Fibroblast of lung (primary cell): ENCODE results near the gene ETS2. TPM values are rescaled to one million over a fixed set of nuclear protein-coding genes. Genes with fewer than 3 reads are reported as not detected.

Source experiments
- DNase-seq, 2 donors: peaks; one replicate each; pipeline versions ENCODE4 v3.0.0 to v3.0.0-alpha.2; 2010; ENCODE audit warnings: low read depth in 2 of 2
- H2AFZ ChIP-seq: 2 replicates; pipeline ENCODE4 v1.5.1; 2012; ENCODE audit warnings: low read length, control low read depth, inconsistent platforms
- H3K27ac ChIP-seq: 2 replicates; pipeline ENCODE4 v1.5.1; 2011; ENCODE audit warnings: low read length, control low read depth; ENCODE audit not compliant: insufficient read depth
- H3K27me3 ChIP-seq: 2 replicates; pipeline ENCODE4 v1.5.1; 2011; ENCODE audit warnings: mild to moderate bottlenecking, low read length; ENCODE audit not compliant: control insufficient read depth, insufficient read depth
- H3K36me3 ChIP-seq: 2 replicates; pipeline ENCODE4 v1.5.1; 2011; ENCODE audit warnings: low read length; ENCODE audit not compliant: control insufficient read depth, insufficient read depth
- H3K4me1 ChIP-seq: 2 replicates; pipeline ENCODE4 v1.5.1; 2011; ENCODE audit warnings: low read length; ENCODE audit not compliant: control insufficient read depth, insufficient read depth; ENCODE audit errors: extremely low read depth
- H3K4me2 ChIP-seq: 2 replicates; pipeline ENCODE4 v1.5.1; 2011; ENCODE audit warnings: low read length, control low read depth; ENCODE audit not compliant: insufficient read depth; ENCODE audit errors: extremely low read depth
- H3K4me3 ChIP-seq, 4 experiments: fragments of 200-600 bp in 1 of 4; sonication (generic) in 1 of 4; replicated peaks in 1 of 4; 2 replicates each; pipeline ENCODE4 v1.5.1; 2011 to 2016; ENCODE audit warnings: low read length in 4 of 4, low read depth in 3 of 4, mild to moderate bottlenecking in 3 of 4, control low read depth in 2 of 4, inconsistent platforms in 1 of 4, mixed read lengths in 1 of 4; ENCODE audit not compliant: insufficient read depth in 1 of 4; ENCODE audit errors: control extremely low read depth in 1 of 4
- H3K79me2 ChIP-seq: 2 replicates; pipeline ENCODE4 v1.5.1; 2012; ENCODE audit warnings: mild to moderate bottlenecking, low read length, inconsistent platforms; ENCODE audit not compliant: control insufficient read depth, insufficient read depth
- H3K9ac ChIP-seq: 2 replicates; pipeline ENCODE4 v1.5.1; 2011; ENCODE audit warnings: mild to moderate bottlenecking, low read length, control low read depth; ENCODE audit not compliant: insufficient read depth
- H3K9me3 ChIP-seq: 2 replicates; pipeline ENCODE4 v1.5.1; 2012; ENCODE audit warnings: low read depth, low read length; ENCODE audit not compliant: control insufficient read depth, insufficient read depth
- H4K20me1 ChIP-seq: 2 replicates; pipeline ENCODE4 v1.5.1; 2011; ENCODE audit warnings: low read length; ENCODE audit not compliant: control insufficient read depth, insufficient read depth; ENCODE audit errors: extremely low read depth
- CTCF ChIP-seq, 2 donors: IDR thresholded peaks in 1 of 2; conservative IDR thresholded peaks in 1 of 2; 1 replicate in 1 of 2; 2 replicates in 1 of 2; pipeline ENCODE4 v1.5.1; 2011 to 2012; ENCODE audit warnings: low read length in 2 of 2, control low read depth in 1 of 2, inconsistent platforms in 1 of 2, low read depth in 1 of 2, mild to moderate bottlenecking in 1 of 2
- EZH2 ChIP-seq: IDR thresholded peaks from 2 replicates; pipeline ENCODE4 v1.5.1; 2012; ENCODE audit warnings: low read length, control low read depth, mild to moderate bottlenecking; ENCODE audit errors: missing control alignments
- polyA plus RNA-seq, 2 donors: library from polyadenylated mRNA; depleted of rRNA in 1 of 2; stranded (reverse) in 1 of 2; unstranded in 1 of 2; fragments of >200 nt; gene quantifications; 2 replicates each; pipeline ENCODE4 v1.2.1, GENCODE V29; 2011 to 2012; ENCODE audit warnings: missing spikeins in 1 of 2
- total RNA-seq: library from RNA; depleted of rRNA; stranded (reverse); fragments of >200 nt; gene quantifications from 2 replicates; pipeline ENCODE4 v1.2.1, GENCODE V29; 2014

ETS2 gene
- total and polyA plus RNA-seq, 2 donors (not counting 1 experiment from before 2014, with no cell fraction given) = 28.0 to 77.3 TPM

DNA sequence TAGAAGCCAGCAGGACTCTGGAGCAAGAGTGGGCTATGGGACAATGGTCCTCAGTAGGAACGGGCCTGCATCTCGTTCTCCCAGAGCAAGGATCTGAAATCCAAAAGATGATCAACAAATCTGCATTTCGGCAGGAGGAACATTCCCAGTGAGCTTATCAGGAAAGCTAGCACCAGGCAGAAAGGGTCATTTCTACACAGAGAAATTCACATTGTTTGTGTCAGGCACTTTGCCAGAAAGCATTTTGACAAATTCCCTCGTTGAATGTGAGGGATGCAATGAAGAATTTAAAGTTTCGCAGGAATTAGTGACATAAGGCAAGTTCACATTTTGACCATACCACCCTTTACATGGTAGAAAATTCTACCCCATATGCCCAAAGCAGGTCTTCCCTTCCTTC is 31.6 kb upstream of the ETS2 start:
- Histone ChIP-seq H3K27me3 (no peaks in the 10 kb centered on the region), H4K20me1 (no peaks in the 10 kb centered on the region), H3K4me2 (peak overlapping the region; percentile 39), H3K9ac (no peak overlapping the region), H3K9me3 (no peaks in the 10 kb centered on the region), H3K36me3 (no peaks in the 10 kb centered on the region), H3K79me2 (no peaks in the 10 kb centered on the region), H3K27ac (peak overlapping the region; percentile 90), H2AFZ (no peak overlapping the region), H3K4me3 (no peak overlapping the region), H3K4me1 (peaks cover 26% of the 10 kb centered on the region)
- no peak for TF ChIP-seq CTCF (conservative IDR thresholded peaks at IDR 0.05 in 1 of 2, IDR thresholded peaks at IDR 0.05 in 1 of 2; ENCODE audit: low read depth in 1 of 2, low read length in 2 of 2)
- no peak for TF ChIP-seq EZH2
- peak in 1 of 2 donors; percentile 39 for DNase-seq

GRCh38 chr21:38774586-38775285 is 31.0 kb upstream of the ETS2 start:
- Histone ChIP-seq H3K4me3 (no peak overlapping the region), H3K9me3 (no peaks in the 10 kb centered on the region), H3K4me2 (peak overlapping the region; percentile 26), H3K79me2 (no peaks in the 10 kb centered on the region), H3K4me1 (peaks cover 21% of the 10 kb centered on the region), H2AFZ (no peak overlapping the region), H4K20me1 (no peaks in the 10 kb centered on the region), H3K36me3 (no peaks in the 10 kb centered on the region), H3K27me3 (no peaks in the 10 kb centered on the region), H3K27ac (peak overlapping the region; percentile 90), H3K9ac (no peak overlapping the region)
- no peak for TF ChIP-seq EZH2
- TF ChIP-seq CTCF (conservative IDR thresholded peaks at IDR 0.05 in 1 of 2, IDR thresholded peaks at IDR 0.05 in 1 of 2; ENCODE audit: low read depth in 1 of 2, low read length in 2 of 2) = no peak
- no peak for DNase-seq

DNA sequence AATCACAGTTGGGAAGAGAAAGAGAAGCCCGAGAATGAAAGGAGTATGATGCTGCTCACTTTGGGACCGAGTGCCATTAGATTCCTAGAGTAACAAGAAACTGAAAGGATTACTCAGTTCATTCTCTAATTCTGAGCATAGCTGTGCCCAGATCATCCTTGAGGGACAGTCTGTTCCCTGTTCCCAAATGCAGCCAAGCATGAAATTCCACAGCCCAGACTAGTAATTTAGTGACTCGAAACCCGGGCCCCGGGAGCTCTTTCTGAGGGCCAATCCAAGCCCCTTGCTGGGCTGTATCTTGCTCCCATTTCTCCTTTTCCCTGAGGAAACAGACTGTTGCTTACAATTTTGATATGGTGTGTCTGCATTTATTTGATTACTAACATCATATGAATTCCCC is 30.0 kb upstream of the ETS2 start:
- H3K4me3 ChIP-seq = no peak overlapping the region
- DNase-seq = no peak
- H3K36me3 ChIP-seq = no peaks in the 10 kb centered on the region
- peaks cover 18% of the 10 kb centered on the region for H3K4me1 ChIP-seq
- H3K4me2 ChIP-seq = no peak overlapping the region
- H3K9me3 ChIP-seq = no peaks in the 10 kb centered on the region
- H3K9ac ChIP-seq = no peak overlapping the region
- TF ChIP-seq EZH2 (no peak), CTCF (conservative IDR thresholded peaks at IDR 0.05 in 1 of 2, IDR thresholded peaks at IDR 0.05 in 1 of 2; ENCODE audit: low read depth in 1 of 2, low read length in 2 of 2) (no peak)
- no peaks in the 10 kb centered on the region for H3K79me2 ChIP-seq
- H4K20me1 ChIP-seq = no peaks in the 10 kb centered on the region
- no peak overlapping the region for H2AFZ ChIP-seq
- no peaks in the 10 kb centered on the region for H3K27me3 ChIP-seq
- H3K27ac ChIP-seq = no peak overlapping the region
